CD8-positive, alpha-beta memory T cell (primary cell): ENCODE measurements around the gene LIMK2. TPM values are rescaled to one million over a fixed set of nuclear protein-coding genes. Genes with fewer than 3 reads are reported as not detected.
"Not testable (repeated sequence)": the region's sequence is repeated elsewhere in the genome, so short reads cannot be mapped to it uniquely, and the experiment has no call there.

Experiments
- CTCF ChIA-PET: fragments of 350-600 bp; sonication (Branson Sonifier 250); formaldehyde crosslinking; loops from one replicate; lab custom pipeline; 2021; ENCODE audit warnings: antibody characterized with exemption; lab: Charles Lee
- POLR2A ChIA-PET: fragments of 350-600 bp; sonication (Branson Sonifier 250); formaldehyde crosslinking; loops from one replicate; lab custom pipeline; 2021; ENCODE audit warnings: antibody characterized with exemption; lab: Charles Lee
- DNase-seq, 5 donors: peaks; one replicate each; pipeline versions ENCODE4 v3.0.0 to v3.0.0-alpha.2; 2020 to 2022; ENCODE audit warnings: mixed read lengths in 1 of 5
- H3K27ac ChIP-seq: one replicate; pipeline ENCODE4 v1.7.0; 2013; ENCODE audit warnings: low read depth, mild to moderate bottlenecking, low read length, moderate library complexity
- H3K27me3 ChIP-seq: 2 replicates; pipeline ENCODE4 v1.7.0; 2013; ENCODE audit warnings: low read length, mild to moderate bottlenecking; ENCODE audit not compliant: insufficient read depth, poor library complexity, severe bottlenecking
- H3K36me3 ChIP-seq: 2 replicates; pipeline ENCODE4 v1.7.0; 2013; ENCODE audit warnings: mild to moderate bottlenecking, low read length, moderate library complexity; ENCODE audit not compliant: insufficient read depth
- H3K4me1 ChIP-seq: 2 replicates; pipeline ENCODE4 v1.7.0; 2013; ENCODE audit warnings: mild to moderate bottlenecking, low read length, moderate library complexity; ENCODE audit not compliant: insufficient read depth
- H3K4me3 ChIP-seq: 2 replicates; pipeline ENCODE4 v1.7.0; 2013; ENCODE audit warnings: mild to moderate bottlenecking, low read length
- H3K9me3 ChIP-seq: 2 replicates; pipeline ENCODE4 v1.7.0; 2013; ENCODE audit warnings: mild to moderate bottlenecking, low read length
- H3K27ac Mint-ChIP-seq, 8 donors: one replicate each; pipeline ENCODE4 v1.8.0; 2020 to 2021; ENCODE audit warnings: mixed read lengths in 8 of 8, mild to moderate bottlenecking in 6 of 8, inconsistent platforms in 3 of 8, moderate library complexity in 3 of 8
- H3K27me3 Mint-ChIP-seq, 2 donors: one replicate each; pipeline ENCODE4 v1.8.0; 2020 to 2021; ENCODE audit warnings: mixed read lengths in 2 of 2, mild to moderate bottlenecking in 1 of 2, moderate library complexity in 1 of 2
- H3K36me3 Mint-ChIP-seq, 3 donors: one replicate each; pipeline ENCODE4 v1.8.0; 2020 to 2021; ENCODE audit warnings: mixed read lengths in 3 of 3, inconsistent platforms in 1 of 3, mild to moderate bottlenecking in 1 of 3
- H3K4me1 Mint-ChIP-seq, 3 donors: one replicate each; pipeline ENCODE4 v1.8.0; 2020 to 2021; ENCODE audit warnings: mixed read lengths in 3 of 3, inconsistent platforms in 1 of 3, mild to moderate bottlenecking in 1 of 3
- H3K4me3 Mint-ChIP-seq, 7 donors: one replicate each; pipeline ENCODE4 v1.8.0; 2020 to 2021; ENCODE audit warnings: mixed read lengths in 7 of 7, mild to moderate bottlenecking in 6 of 7, moderate library complexity in 4 of 7, inconsistent platforms in 2 of 7
- H3K9me3 Mint-ChIP-seq, 5 donors: one replicate each; pipeline ENCODE4 v1.8.0; 2020 to 2022; ENCODE audit warnings: mixed read lengths in 5 of 5, mild to moderate bottlenecking in 3 of 5, moderate library complexity in 2 of 5, inconsistent platforms in 1 of 5
- polyA plus RNA-seq: library from polyadenylated mRNA; unstranded; fragments of 300-500 nt; fragmentation: Illumina TruSeq; gene quantifications from one replicate; pipeline ENCODE4 v1.2.3, GENCODE V29; 2021
- total RNA-seq, 2 experiments: library from RNA; stranded (reverse); gene quantifications; one replicate each; pipeline ENCODE4 v1.2.3, GENCODE V29; 2021

The LIMK2 gene
- total and polyA plus RNA-seq, 3 experiments from 2014 or later: 19.0 to 27.7 (median 25.1) TPM

DNA sequence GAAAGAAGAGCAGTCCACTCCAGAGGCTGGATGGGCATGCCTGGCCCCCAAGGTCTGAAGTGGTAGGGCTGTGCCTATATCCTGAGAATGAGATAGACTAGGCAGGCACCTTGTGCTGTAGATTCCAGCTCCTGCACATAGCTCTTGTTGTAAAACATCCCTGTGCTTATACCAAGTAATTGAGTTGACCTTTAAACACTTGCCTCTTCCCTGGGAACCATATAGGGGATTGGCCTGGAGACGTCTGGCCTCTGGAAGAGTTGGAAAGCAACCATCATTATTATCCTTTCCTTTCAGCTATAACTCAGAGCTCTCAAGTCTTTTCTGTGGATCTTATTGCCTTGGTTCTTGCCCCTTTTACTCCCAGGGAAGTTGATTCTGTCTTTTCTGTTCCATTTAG is 15.1 kb downstream of the LIMK2 start:
- Mint-ChIP-seq H3K4me1 (peaks cover 36 to 55% (median 48%) of the 10 kb centered on the region in 3 donors), H3K4me3 (no peak overlapping the region), H3K9me3 (no peaks in the 10 kb centered on the region), H3K36me3 (peaks cover 0 to 26% (median 2%) of the 10 kb centered on the region in 3 donors), H3K27ac (peak overlapping the region in 4 of 8 donors; percentile 34 to 89 (median 68)), H3K27me3 (no peaks in the 10 kb centered on the region)
- Histone ChIP-seq H3K27me3 (no peaks in the 10 kb centered on the region), H3K4me1 (peaks cover 27% of the 10 kb centered on the region), H3K27ac (no peak overlapping the region), H3K9me3 (no peaks in the 10 kb centered on the region), H3K36me3 (no peaks in the 10 kb centered on the region), H3K4me3 (no peak overlapping the region)
- CTCF ChIA-PET: interaction anchor here (1.2 to 2.9 kb wide), 2 partner anchors 15 to 46 kb away, joined by 7 to 9 read pairs; partner anchors contain the start of gene LIMK2
- no peak for DNase-seq
- POLR2A ChIA-PET: no interaction called here

DNA sequence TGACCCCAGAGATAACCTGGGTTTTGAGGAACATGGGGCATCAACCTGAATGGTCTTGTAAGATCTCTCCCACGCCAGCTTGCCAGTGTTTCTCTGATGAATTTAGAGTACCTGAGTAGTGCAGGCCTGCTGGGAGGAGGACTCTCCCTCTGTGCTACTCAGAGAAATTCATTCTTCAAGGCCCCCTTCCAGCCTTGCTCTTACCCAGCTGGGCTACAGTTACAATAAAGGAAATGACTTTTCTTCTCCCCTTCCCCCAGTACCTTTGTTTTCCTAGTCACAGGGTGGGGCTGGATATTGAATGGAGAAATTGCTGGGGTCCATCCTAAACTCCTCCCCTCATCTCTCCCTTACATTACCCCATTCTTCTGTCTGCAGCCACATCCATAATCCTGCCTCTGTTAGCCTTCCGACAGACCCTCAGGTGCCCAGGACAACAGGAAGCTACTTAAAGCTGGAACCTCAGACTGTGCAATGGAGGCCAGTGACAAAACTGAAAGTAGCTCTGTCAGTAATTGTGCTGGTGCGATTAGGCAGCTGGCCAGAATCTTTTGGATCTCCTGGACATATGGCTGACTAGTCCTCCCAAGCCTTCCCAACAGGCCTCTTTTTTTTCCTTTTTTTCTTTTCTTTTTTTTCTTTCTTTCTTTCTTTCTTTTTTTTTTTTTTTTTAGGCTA is 17.4 kb downstream of the LIMK2 start:
- peaks cover 29 to 36% (median 34%) of the 10 kb centered on the region in 3 donors for H3K4me1 Mint-ChIP-seq
- peak overlapping the region in 3 of 7 donors; percentile 15 to 40 (median 26) for H3K4me3 Mint-ChIP-seq
- no peaks in the 10 kb centered on the region for H3K9me3 Mint-ChIP-seq
- DNase-seq: no peak
- H3K27ac ChIP-seq: no peak overlapping the region
- H3K9me3 ChIP-seq: no peaks in the 10 kb centered on the region
- ChIA-PET POLR2A (interaction anchor here (0.5 to 0.7 kb wide), 4 partner anchors 23 to 1676 kb away, joined by 3 to 7 read pairs (median 5); partner anchors contain the start of genes MORC2 and THOC5), CTCF (interaction anchor here (1.0 to 6.0 kb wide), 7 partner anchors 11 to 595 kb away, joined by 3 to 39 read pairs (median 3); partner anchors contain the start of gene LIMK2)
- peaks cover 31% of the 10 kb centered on the region for H3K4me1 ChIP-seq
- peaks cover 4% of the 10 kb centered on the region for H3K36me3 ChIP-seq
- H3K27me3 ChIP-seq: no peaks in the 10 kb centered on the region
- no peaks in the 10 kb centered on the region for H3K27me3 Mint-ChIP-seq
- peak overlapping the region; percentile 62 to 96 (median 78) for H3K27ac Mint-ChIP-seq
- peaks cover 0 to 31% (median 6%) of the 10 kb centered on the region in 3 donors for H3K36me3 Mint-ChIP-seq
- no peak overlapping the region for H3K4me3 ChIP-seq

DNA sequence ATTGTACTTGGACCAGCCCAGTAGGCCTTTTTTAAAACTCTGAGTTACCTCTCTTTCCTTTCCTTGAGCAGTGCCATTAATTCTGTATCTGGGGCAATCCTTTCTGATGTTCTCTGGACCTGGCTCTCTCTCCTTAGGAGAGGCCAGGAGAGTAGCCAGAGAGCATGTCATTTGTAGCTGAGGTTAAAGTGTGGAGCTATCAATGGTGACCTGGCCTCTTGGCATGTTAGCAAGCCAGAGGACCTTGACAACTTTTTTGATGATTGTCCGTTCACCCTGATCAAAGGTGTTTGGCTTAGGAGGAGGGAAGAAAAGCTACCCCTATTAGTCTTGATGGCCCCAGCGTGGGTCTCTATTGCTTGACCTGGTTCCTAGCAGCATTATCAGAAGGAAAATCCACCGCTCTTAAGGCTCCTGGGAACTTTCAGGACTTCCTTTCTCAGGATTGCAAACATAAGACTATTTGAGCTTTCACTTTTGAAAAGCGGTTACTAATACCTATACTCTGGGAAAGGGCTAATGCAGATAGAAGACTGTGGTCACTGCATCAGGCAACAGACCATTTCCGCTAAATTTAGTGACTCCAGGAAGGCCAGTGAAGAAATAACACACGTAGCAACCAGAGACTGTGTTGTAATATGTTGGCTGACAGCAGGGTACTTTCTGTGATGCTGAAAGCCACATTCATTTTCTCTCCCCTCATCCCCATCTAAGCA is 18.2 kb downstream of the LIMK2 start:
- no peak for DNase-seq
- H3K27me3 ChIP-seq: no peaks in the 10 kb centered on the region
- peak overlapping the region in 2 of 7 donors; percentile 15 to 40 for H3K4me3 Mint-ChIP-seq
- peaks cover 31% of the 10 kb centered on the region for H3K4me1 ChIP-seq
- no peaks in the 10 kb centered on the region for H3K9me3 Mint-ChIP-seq
- H3K36me3 Mint-ChIP-seq: peaks cover 0 to 32% (median 9%) of the 10 kb centered on the region in 3 donors
- H3K36me3 ChIP-seq: peaks cover 4% of the 10 kb centered on the region
- ChIA-PET POLR2A (interaction anchor here (0.6 to 0.7 kb wide), 2 partner anchors 157 to 1677 kb away, joined by 4 to 6 read pairs; partner anchors contain the start of gene THOC5), CTCF (interaction anchor here (1.0 to 6.0 kb wide), 8 partner anchors 12 to 596 kb away, joined by 3 to 39 read pairs (median 3); partner anchors contain the start of gene LIMK2)
- H3K4me3 ChIP-seq: no peak overlapping the region
- no peaks in the 10 kb centered on the region for H3K27me3 Mint-ChIP-seq
- peaks cover 29 to 42% (median 35%) of the 10 kb centered on the region in 3 donors for H3K4me1 Mint-ChIP-seq
- no peak overlapping the region for H3K27ac ChIP-seq
- no peaks in the 10 kb centered on the region for H3K9me3 ChIP-seq
- H3K27ac Mint-ChIP-seq: peak overlapping the region; percentile 62 to 96 (median 71)

DNA sequence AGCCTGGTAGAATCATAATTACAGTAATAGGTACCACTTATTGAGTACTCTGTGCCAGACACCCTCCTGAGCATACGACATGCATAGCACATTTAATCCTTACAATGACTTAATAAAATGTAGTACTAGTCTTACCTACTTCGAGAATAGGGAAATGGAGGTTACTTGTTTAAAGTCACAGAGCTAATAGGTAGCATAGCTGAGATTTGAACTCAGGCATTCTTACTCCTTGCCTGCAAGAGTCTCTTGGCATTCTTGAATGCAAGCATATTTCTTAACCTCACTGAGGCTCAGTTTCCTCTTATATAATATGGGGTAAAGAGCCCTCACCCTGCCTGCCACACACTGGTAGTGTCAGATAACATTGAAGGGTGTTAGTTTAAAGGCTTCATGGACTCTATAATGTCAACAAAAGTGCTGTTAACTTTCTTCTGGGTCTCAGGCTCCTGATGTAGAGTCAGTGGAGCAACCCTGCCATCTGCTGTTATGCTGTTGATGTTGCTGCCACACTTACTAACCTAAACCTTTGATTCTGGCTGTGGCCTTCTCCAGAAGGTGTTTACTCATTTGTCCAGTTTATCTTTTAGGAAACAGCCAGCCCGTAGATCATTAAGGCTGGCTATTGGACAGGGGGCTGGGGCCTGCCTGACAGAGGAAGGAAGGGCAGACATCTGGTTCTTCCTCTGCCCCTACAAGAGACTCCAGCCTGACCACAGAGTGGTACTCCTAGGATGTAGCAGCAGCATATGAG is 18.9 kb downstream of the LIMK2 start:
- Mint-ChIP-seq H3K4me1 (peaks cover 29 to 43% (median 35%) of the 10 kb centered on the region in 3 donors), H3K27ac (peak overlapping the region; percentile 8 to 95 (median 60)), H3K4me3 (peak overlapping the region in 1 of 7 donors; percentile 40), H3K9me3 (no peaks in the 10 kb centered on the region), H3K36me3 (peaks cover 0 to 27% (median 7%) of the 10 kb centered on the region in 3 donors), H3K27me3 (no peaks in the 10 kb centered on the region)
- DNase-seq: peak; percentile 21 to 66 (median 32)
- Histone ChIP-seq H3K27ac (peak overlapping the region; percentile 14), H3K9me3 (no peaks in the 10 kb centered on the region), H3K27me3 (no peaks in the 10 kb centered on the region), H3K4me3 (no peak overlapping the region), H3K36me3 (peaks cover 4% of the 10 kb centered on the region), H3K4me1 (peaks cover 31% of the 10 kb centered on the region)
- CTCF ChIA-PET: interaction anchor here (0.6 to 6.0 kb wide), 8 partner anchors 12 to 291 kb away, joined by 3 to 39 read pairs (median 4); partner anchors contain the start of genes LIMK2 and SELENOM
- POLR2A ChIA-PET: interaction anchor here (1.3 kb wide), 1 partner anchor 60 kb away, joined by 3 read pairs; no protein-coding TSS in a partner anchor

DNA sequence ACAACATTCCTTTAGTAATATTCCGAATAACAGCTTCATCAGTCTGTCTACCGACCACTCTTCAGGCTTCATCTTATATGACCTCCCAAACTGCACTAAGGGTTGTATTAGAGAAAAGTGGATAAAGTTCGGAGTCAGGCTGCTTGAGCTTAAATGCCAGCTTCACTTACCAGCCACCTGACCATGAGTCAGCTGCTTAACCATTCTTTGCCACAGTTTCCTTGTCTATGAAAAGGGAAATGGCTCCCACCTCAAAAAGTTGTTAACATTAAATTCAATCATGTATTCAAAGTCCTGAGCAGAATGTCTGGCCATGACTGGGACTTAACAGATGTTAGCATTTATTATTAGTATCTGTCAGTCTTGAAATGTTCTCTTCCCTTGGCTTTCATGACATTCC is 20.9 kb downstream of the LIMK2 start:
- Mint-ChIP-seq H3K36me3 (peaks cover 0 to 15% (median 7%) of the 10 kb centered on the region in 3 donors), H3K27ac (no peak overlapping the region), H3K4me1 (peaks cover 29 to 39% (median 32%) of the 10 kb centered on the region in 3 donors), H3K9me3 (no peaks in the 10 kb centered on the region), H3K4me3 (no peak overlapping the region), H3K27me3 (no peaks in the 10 kb centered on the region)
- H3K36me3 ChIP-seq: peaks cover 4% of the 10 kb centered on the region
- DNase-seq: no peak
- POLR2A ChIA-PET: no interaction called here
- H3K4me3 ChIP-seq: no peak overlapping the region
- H3K4me1 ChIP-seq: peaks cover 31% of the 10 kb centered on the region
- CTCF ChIA-PET: interaction anchor here (1.0 to 6.0 kb wide), 6 partner anchors 9 to 125 kb away, joined by 3 to 39 read pairs (median 4); partner anchors contain the start of genes LIMK2 and SELENOM
- H3K27ac ChIP-seq: no peak overlapping the region
- H3K9me3 ChIP-seq: no peaks in the 10 kb centered on the region
- no peaks in the 10 kb centered on the region for H3K27me3 ChIP-seq

DNA sequence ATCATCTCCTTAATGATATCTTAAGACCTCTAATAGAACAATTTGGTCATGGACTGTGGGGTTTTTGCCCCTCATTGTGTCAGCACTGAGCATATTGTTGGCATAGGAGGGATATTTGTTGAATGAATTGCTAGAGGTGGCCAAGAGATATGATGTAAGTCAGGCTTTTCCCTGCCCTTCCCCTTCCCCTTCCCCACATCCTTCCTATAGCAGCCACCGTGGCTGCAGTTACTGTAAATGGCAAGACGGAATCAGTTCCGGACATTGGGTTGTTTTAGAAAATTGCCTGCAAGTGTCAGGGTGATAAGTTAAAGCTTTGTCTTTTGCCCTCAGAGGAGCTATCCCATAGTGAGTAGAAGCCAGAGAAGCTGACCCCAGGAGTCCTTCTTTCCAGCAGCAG is 23.0 kb downstream of the LIMK2 start:
- Histone ChIP-seq H3K4me1 (peaks cover 19% of the 10 kb centered on the region), H3K36me3 (peaks cover 4% of the 10 kb centered on the region), H3K9me3 (no peaks in the 10 kb centered on the region), H3K27ac (no peak overlapping the region), H3K4me3 (no peak overlapping the region), H3K27me3 (no peaks in the 10 kb centered on the region)
- Mint-ChIP-seq H3K27me3 (no peaks in the 10 kb centered on the region), H3K9me3 (no peaks in the 10 kb centered on the region), H3K4me1 (peaks cover 17 to 36% (median 23%) of the 10 kb centered on the region in 3 donors), H3K4me3 (no peak overlapping the region), H3K36me3 (peaks cover 0 to 14% (median 10%) of the 10 kb centered on the region in 3 donors), H3K27ac (peak overlapping the region in 4 of 8 donors; percentile 13 to 93 (median 63))
- ChIA-PET CTCF (interaction anchor here (0.8 kb wide), 1 partner anchor 75 kb away, joined by 3 read pairs; the partner anchor contains the start of gene RNF185), POLR2A (no interaction called here)
- no peak for DNase-seq

DNA sequence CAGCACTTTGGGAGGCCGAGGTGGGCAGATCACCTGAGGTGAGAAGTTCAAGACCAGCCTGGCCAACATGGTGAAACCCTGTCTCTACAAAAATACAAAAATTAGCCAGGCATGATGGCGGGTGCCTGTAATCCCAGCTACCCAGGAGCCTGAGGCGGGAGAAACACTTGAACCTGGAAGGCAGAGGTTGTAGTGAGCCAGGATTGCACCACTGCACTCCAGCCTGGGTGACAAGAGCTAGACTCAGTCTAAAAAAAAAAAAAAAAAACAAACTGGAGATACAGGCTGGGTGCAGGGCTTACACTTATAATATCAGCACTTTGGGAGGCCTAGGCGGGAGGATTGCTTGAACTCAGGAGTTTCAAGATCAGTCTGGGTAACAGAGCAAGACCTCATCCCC is 23.9 kb downstream of the LIMK2 start:
- DNase-seq, H3K9me3 ChIP-seq, H3K36me3 ChIP-seq, H3K9me3 Mint-ChIP-seq, H3K27me3 ChIP-seq, H3K27ac ChIP-seq, CTCF ChIA-PET, H3K4me1 ChIP-seq, H3K4me3 Mint-ChIP-seq, H3K27me3 Mint-ChIP-seq, POLR2A ChIA-PET, H3K4me3 ChIP-seq: not testable (repeated sequence)
- H3K36me3 Mint-ChIP-seq: peaks cover 0 to 16% (median 12%) of the 10 kb centered on the region in 3 donors
- peak overlapping the region in 2 of 8 donors; percentile 51 to 93 for H3K27ac Mint-ChIP-seq
- H3K4me1 Mint-ChIP-seq: peaks cover 10 to 28% (median 14%) of the 10 kb centered on the region in 3 donors
